Liver (tissue), 9 donors: ENCODE results near the gene MTMR2. TPM values are rescaled to one million over a fixed set of nuclear protein-coding genes. Genes with fewer than 3 reads are reported as not detected.
"Not testable (repeated sequence)": the region's sequence is repeated elsewhere in the genome, so short reads cannot be mapped to it uniquely, and the experiment has no call there.

Experiments used
- DNase-seq: peaks from one replicate; pipeline ENCODE4 v3.0.0-alpha.2; 2017; ENCODE audit warnings: low spot score
- H3K27ac ChIP-seq, 2 donors: one replicate each; pipeline ENCODE4 v1.7.0; 2013; ENCODE audit warnings: inconsistent platforms in 2 of 2, low read length in 2 of 2, control low read depth in 1 of 2, low read depth in 1 of 2, mild to moderate bottlenecking in 1 of 2
- H3K27me3 ChIP-seq, 4 donors: one replicate each; pipeline versions ENCODE4 v1.6.1 to v1.7.0; 2013; ENCODE audit warnings: low read length in 3 of 4, inconsistent platforms in 1 of 4, mild to moderate bottlenecking in 1 of 4, moderate library complexity in 1 of 4; ENCODE audit not compliant: control insufficient read depth in 4 of 4, insufficient read depth in 4 of 4
- H3K36me3 ChIP-seq, 4 donors: one replicate each; pipeline versions ENCODE4 v1.6.1 to v1.7.0; 2013; ENCODE audit warnings: low read length in 3 of 4, mild to moderate bottlenecking in 3 of 4, low read depth in 1 of 4, moderate library complexity in 1 of 4; ENCODE audit not compliant: control insufficient read depth in 4 of 4, insufficient read depth in 3 of 4
- H3K4me1 ChIP-seq, 4 donors: one replicate each; pipeline versions ENCODE4 v1.6.1 to v1.7.0; 2013; ENCODE audit warnings: low read length in 3 of 4, mild to moderate bottlenecking in 3 of 4, moderate library complexity in 1 of 4; ENCODE audit not compliant: control insufficient read depth in 4 of 4, insufficient read depth in 4 of 4
- H3K4me3 ChIP-seq, 3 donors: one replicate each; pipeline versions ENCODE4 v1.6.1 to v1.7.0; 2013; ENCODE audit warnings: low read length in 3 of 3, control low read depth in 1 of 3, low read depth in 1 of 3, mild to moderate bottlenecking in 1 of 3
- H3K9ac ChIP-seq, 2 donors: one replicate each; pipeline ENCODE4 v1.7.0; 2013; ENCODE audit warnings: low read length in 2 of 2, mild to moderate bottlenecking in 2 of 2, moderate library complexity in 2 of 2, control low read depth in 1 of 2, low read depth in 1 of 2
- H3K9me3 ChIP-seq, 4 donors: one replicate each; pipeline versions ENCODE4 v1.6.1 to v1.7.0; 2013; ENCODE audit warnings: low read length in 3 of 4; ENCODE audit not compliant: control insufficient read depth in 4 of 4
- CTCF ChIP-seq: fragments of 150-350 bp; IDR thresholded peaks from 2 replicates; pipeline ENCODE4 v1.5.1; 2017; ENCODE audit warnings: improper control_type of control experiment, low read depth, low read length; ENCODE audit not compliant: missing input control
- EGR1 ChIP-seq, 2 donors: IDR thresholded peaks; 2 replicates each; pipeline ENCODE4 v1.6.1; 2016 to 2018; ENCODE audit warnings: antibody characterized with exemption in 2 of 2, low read depth in 2 of 2
- FOXA1 ChIP-seq: IDR thresholded peaks from 2 replicates; pipeline ENCODE4 v1.6.1; 2016; ENCODE audit warnings: antibody characterized with exemption
- HNF4A ChIP-seq, 2 donors: conservative IDR thresholded peaks; 2 replicates each; pipeline ENCODE4 v1.6.1; 2016; ENCODE audit warnings: antibody characterized with exemption in 2 of 2, mild to moderate bottlenecking in 2 of 2
- HNF4G ChIP-seq: IDR thresholded peaks from 2 replicates; pipeline ENCODE4 v1.6.1; 2016; ENCODE audit warnings: antibody characterized with exemption
- JUND ChIP-seq, 2 donors: IDR thresholded peaks; 2 replicates each; pipeline ENCODE4 v1.6.1; 2016; ENCODE audit warnings: antibody characterized with exemption in 2 of 2
- MAX ChIP-seq: IDR thresholded peaks from 2 replicates; pipeline ENCODE4 v1.6.1; 2016; ENCODE audit warnings: antibody characterized with exemption
- RAD21 ChIP-seq, 2 donors: IDR thresholded peaks; 2 replicates each; pipeline ENCODE4 v1.6.1; 2016; ENCODE audit warnings: antibody characterized with exemption in 2 of 2, mild to moderate bottlenecking in 2 of 2
- ZBTB33 ChIP-seq: IDR thresholded peaks from 2 replicates; pipeline ENCODE4 v1.6.1; 2016; ENCODE audit warnings: antibody characterized with exemption
- WGBS: extraction: QIAGEN DNeasy Blood & Tissue Kit; methylation state at CpG from one replicate; pipeline ENCODE4 v1.1.7; 2013; 5-methylcytosine and 5-hydroxymethylcytosine counted together
- polyA plus RNA-seq, 2 donors: library from polyadenylated mRNA; stranded (reverse) in 1 of 2; unstranded in 1 of 2; fragments of 200-250 nt in 1 of 2; fragments of >200 nt in 1 of 2; fragmentation: Nextera tagmentation in 1 of 2; extraction: Ambion mirVana in 1 of 2; gene quantifications; one replicate each; pipeline versions ENCODE4 v1.2.1 to v1.2.3, GENCODE V29; 2013 to 2015
- total RNA-seq, 2 donors: library from RNA; depleted of rRNA; stranded (reverse); fragments of >200 nt; gene quantifications; one replicate each; pipeline ENCODE4 v1.2.3, GENCODE V29; 2014
- TF ChIP-seq, protein P1 (sequence below): IDR thresholded peaks from 2 replicates; pipeline ENCODE4 v1.6.1; 2016; ENCODE audit warnings: antibody characterized with exemption
- TF ChIP-seq, protein P2 (sequence below): IDR thresholded peaks from 2 replicates; pipeline ENCODE4 v1.6.1; 2016; ENCODE audit warnings: antibody characterized with exemption, mild to moderate bottlenecking
- donor health status: healthy.
- donor health status: healthy.
- donor health status: healthy.
- donor health status: healthy.
- donor health status: healthy.

Gene MTMR2
- total and polyA plus RNA-seq, 4 donors = 2.0 to 9.5 (median 3.1) TPM

DNA sequence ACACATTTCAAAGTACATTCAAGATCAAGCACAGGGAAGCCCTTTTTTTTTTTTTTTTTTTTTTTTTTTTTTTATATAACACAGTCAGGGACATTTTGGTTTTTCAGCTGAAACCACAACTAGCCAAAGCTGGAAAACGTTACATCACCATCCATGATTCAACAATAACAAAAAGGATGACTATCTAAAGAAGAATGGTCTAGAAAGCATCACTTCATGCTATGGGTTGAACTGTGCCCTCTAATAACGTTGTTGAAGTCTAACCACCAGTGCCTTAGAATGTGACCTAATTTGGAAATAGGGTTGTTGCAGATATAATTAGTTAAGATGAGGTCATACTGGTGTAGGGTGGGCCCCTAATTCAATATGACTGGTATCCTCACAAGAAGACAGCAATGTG lies 46.6 kb downstream of the MTMR2 start:
- H3K27ac ChIP-seq = no peak overlapping the region
- TF ChIP-seq EGR1 (IDR thresholded peaks at IDR 0.05; ENCODE audit: low read depth in 2 of 2) (no peak), RAD21 (IDR thresholded peaks at IDR 0.05) (no peak), CTCF (no peak), FOXA1 (no peak)
- H3K9ac ChIP-seq = no peak overlapping the region
- H3K4me1 ChIP-seq = no peaks in the 10 kb centered on the region
- no peaks in the 10 kb centered on the region for H3K9me3 ChIP-seq
- H3K4me3 ChIP-seq = no peak overlapping the region
- no peaks in the 10 kb centered on the region for H3K27me3 ChIP-seq
- DNase-seq = no peak
- 90% methylated on average over 2 of the region's 2 CpGs for WGBS
- no peaks in the 10 kb centered on the region for H3K36me3 ChIP-seq

- H3K9me3 ChIP-seq, H3K4me3 ChIP-seq, DNase-seq, H3K4me1 ChIP-seq, H3K27ac ChIP-seq, H3K36me3 ChIP-seq, H3K9ac ChIP-seq, H3K27me3 ChIP-seq: not testable (repeated sequence)
- 96% methylated on average over 3 of the region's 3 CpGs for WGBS
Measured at GRCh38 chr11:95870877-95871276, 53.0 kb downstream of the MTMR2 start.

- TF ChIP-seq ZBTB33 (no peak), FOXA1 (no peak), JUND (IDR thresholded peaks at IDR 0.05) (no peak), HNF4G (no peak), HNF4A (conservative IDR thresholded peaks at IDR 0.05) (no peak), CTCF (no peak), MAX (no peak)
- TF ChIP-seq, protein P1, sequence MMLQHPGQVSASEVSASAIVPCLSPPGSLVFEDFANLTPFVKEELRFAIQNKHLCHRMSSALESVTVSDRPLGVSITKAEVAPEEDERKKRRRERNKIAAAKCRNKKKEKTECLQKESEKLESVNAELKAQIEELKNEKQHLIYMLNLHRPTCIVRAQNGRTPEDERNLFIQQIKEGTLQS = no peak
- TF ChIP-seq, protein P2, sequence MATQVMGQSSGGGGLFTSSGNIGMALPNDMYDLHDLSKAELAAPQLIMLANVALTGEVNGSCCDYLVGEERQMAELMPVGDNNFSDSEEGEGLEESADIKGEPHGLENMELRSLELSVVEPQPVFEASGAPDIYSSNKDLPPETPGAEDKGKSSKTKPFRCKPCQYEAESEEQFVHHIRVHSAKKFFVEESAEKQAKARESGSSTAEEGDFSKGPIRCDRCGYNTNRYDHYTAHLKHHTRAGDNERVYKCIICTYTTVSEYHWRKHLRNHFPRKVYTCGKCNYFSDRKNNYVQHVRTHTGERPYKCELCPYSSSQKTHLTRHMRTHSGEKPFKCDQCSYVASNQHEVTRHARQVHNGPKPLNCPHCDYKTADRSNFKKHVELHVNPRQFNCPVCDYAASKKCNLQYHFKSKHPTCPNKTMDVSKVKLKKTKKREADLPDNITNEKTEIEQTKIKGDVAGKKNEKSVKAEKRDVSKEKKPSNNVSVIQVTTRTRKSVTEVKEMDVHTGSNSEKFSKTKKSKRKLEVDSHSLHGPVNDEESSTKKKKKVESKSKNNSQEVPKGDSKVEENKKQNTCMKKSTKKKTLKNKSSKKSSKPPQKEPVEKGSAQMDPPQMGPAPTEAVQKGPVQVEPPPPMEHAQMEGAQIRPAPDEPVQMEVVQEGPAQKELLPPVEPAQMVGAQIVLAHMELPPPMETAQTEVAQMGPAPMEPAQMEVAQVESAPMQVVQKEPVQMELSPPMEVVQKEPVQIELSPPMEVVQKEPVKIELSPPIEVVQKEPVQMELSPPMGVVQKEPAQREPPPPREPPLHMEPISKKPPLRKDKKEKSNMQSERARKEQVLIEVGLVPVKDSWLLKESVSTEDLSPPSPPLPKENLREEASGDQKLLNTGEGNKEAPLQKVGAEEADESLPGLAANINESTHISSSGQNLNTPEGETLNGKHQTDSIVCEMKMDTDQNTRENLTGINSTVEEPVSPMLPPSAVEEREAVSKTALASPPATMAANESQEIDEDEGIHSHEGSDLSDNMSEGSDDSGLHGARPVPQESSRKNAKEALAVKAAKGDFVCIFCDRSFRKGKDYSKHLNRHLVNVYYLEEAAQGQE = no peak
- Histone ChIP-seq H3K9me3 (no peaks in the 10 kb centered on the region), H3K4me1 (no peaks in the 10 kb centered on the region), H3K9ac (no peak overlapping the region), H3K27me3 (no peaks in the 10 kb centered on the region), H3K36me3 (peaks cover 0 to 3% (median 0%) of the 10 kb centered on the region in 4 donors), H3K27ac (no peak overlapping the region), H3K4me3 (no peak overlapping the region)
- WGBS = 90% methylated on average over 6 of the region's 6 CpGs
- DNase-seq = no peak
Measured at GRCh38 chr11:95867105-95867504, 56.8 kb downstream of the MTMR2 start.
